ENCODE measurements around the gene FILIP1. TPM values are rescaled to one million over a fixed set of nuclear protein-coding genes. Genes with fewer than 3 reads are reported as not detected.
A peak's percentile ranks its signal among the peaks of the same experiment; 100 is the strongest.
"Not testable (repeated sequence)": the region's sequence is repeated elsewhere in the genome, so short reads cannot be mapped to it uniquely, and the experiment has no call there.

The FILIP1 gene
- total and polyA plus RNA-seq, 12 donors, result 16.8 to 269 (median 181) TPM

GRCh38 chr6:75445738-75446137, 47.9 kb downstream of the FILIP1 start:
- no peak for ATAC-seq
- intact Hi-C loops (cut with DNase I), result no loop called here

DNA sequence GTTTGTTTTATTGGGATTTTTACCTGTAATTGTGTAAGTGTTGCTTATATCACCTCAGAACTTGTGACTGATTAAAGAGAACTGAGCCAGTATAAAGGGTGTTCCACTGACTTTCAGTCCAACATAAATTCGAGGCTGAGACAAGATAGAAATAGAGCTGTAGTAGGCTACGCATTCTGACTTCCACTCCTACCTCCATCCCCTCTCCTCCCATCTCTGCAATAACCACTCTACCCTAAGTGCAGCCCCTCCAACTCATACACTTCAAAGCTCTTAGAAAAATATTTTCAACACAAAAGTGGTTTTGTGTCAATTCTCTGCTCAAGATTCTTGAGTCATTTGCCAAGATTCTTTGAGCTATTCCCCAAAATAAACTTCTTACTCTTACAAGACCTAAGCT, 48.7 kb downstream of the FILIP1 start:
- Histone ChIP-seq H3K9me3 (no peaks in the 10 kb centered on the region), H3K27ac (no peak overlapping the region), H3K36me3 (no peaks in the 10 kb centered on the region), H3K4me1 (peaks cover 5 to 44% (median 17%) of the 10 kb centered on the region in 9 donors), H3K4me3 (no peak overlapping the region), H3K27me3 (no peaks in the 10 kb centered on the region)
- WGBS, 2 donors, result 65 to 69% methylated on average over 2 of the region's 2 CpGs
- TF ChIP-seq, protein P1, sequence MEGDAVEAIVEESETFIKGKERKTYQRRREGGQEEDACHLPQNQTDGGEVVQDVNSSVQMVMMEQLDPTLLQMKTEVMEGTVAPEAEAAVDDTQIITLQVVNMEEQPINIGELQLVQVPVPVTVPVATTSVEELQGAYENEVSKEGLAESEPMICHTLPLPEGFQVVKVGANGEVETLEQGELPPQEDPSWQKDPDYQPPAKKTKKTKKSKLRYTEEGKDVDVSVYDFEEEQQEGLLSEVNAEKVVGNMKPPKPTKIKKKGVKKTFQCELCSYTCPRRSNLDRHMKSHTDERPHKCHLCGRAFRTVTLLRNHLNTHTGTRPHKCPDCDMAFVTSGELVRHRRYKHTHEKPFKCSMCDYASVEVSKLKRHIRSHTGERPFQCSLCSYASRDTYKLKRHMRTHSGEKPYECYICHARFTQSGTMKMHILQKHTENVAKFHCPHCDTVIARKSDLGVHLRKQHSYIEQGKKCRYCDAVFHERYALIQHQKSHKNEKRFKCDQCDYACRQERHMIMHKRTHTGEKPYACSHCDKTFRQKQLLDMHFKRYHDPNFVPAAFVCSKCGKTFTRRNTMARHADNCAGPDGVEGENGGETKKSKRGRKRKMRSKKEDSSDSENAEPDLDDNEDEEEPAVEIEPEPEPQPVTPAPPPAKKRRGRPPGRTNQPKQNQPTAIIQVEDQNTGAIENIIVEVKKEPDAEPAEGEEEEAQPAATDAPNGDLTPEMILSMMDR (IDR thresholded peaks at IDR 0.05), result no peak
- DNase-seq (no peak), ATAC-seq (peak in 1 of 8 donors; percentile 43)
- intact Hi-C loops (cut with DNase I), result no loop called here

More at GRCh38 chr6:75445738-75446137, 47.9 kb downstream of the FILIP1 start:
- Histone ChIP-seq H3K4me3 (no peak overlapping the region), H3K9me3 (no peaks in the 10 kb centered on the region), H3K27ac (no peak overlapping the region), H3K4me1 (peaks cover 0 to 36% (median 17%) of the 10 kb centered on the region in 9 donors), H3K27me3 (no peaks in the 10 kb centered on the region), H3K36me3 (peaks cover 0 to 3% (median 0%) of the 10 kb centered on the region in 9 donors)
- DNase-seq, result no peak
- TF ChIP-seq, protein P1 (IDR thresholded peaks at IDR 0.05), result no peak

- ATAC-seq; H3K4me3 ChIP-seq; H3K9me3 ChIP-seq; DNase-seq; intact Hi-C loops (cut with DNase I); H3K27me3 ChIP-seq; H3K27ac ChIP-seq; H3K36me3 ChIP-seq: not testable (repeated sequence)
- H3K4me1 ChIP-seq, result peaks cover 19 to 74% (median 39%) of the 10 kb centered on the region in 9 donors
- WGBS, 2 donors, result 96 to 99% methylated on average over 12 to 24 of the region's 29 CpGs
These were observed 51.7 kb downstream of the FILIP1 start for GRCh38 chr6:75441883-75442282.

GRCh38 chr6:75441479-75441878, 52.1 kb downstream of the FILIP1 start:
- intact Hi-C loops (cut with DNase I); DNase-seq; H3K27ac ChIP-seq; H3K36me3 ChIP-seq; ATAC-seq; H3K4me3 ChIP-seq; H3K9me3 ChIP-seq; H3K27me3 ChIP-seq: not testable (repeated sequence)
- WGBS, 2 donors, result 91 to 94% methylated on average over 14 to 25 of the region's 33 CpGs
- H3K4me1 ChIP-seq, result peaks cover 21 to 74% (median 43%) of the 10 kb centered on the region in 9 donors

GRCh38 chr6:75438442-75439116, 55.0 kb downstream of the FILIP1 start:
- TF ChIP-seq, protein P1 (IDR thresholded peaks at IDR 0.05), result no peak
- 27 to 43% methylated on average over 2 of the region's 2 CpGs for WGBS, 2 donors
- Histone ChIP-seq H3K9me3 (no peaks in the 10 kb centered on the region), H3K4me3 (no peak overlapping the region), H3K27ac (peak overlapping the region in 9 of 10 donors; percentile 15 to 78 (median 66)), H3K4me1 (peaks cover 21 to 67% (median 40%) of the 10 kb centered on the region in 9 donors), H3K27me3 (no peaks in the 10 kb centered on the region), H3K36me3 (no peaks in the 10 kb centered on the region)
- DNase-seq, result no peak
- no peak for ATAC-seq
- intact Hi-C loops (cut with DNase I), result loop anchor here in 5 of 10 donors (5.0 to 10.0 kb wide), 6 partner anchors 34 to 64 kb away; partner anchors contain the start of gene FILIP1 (in 2 of the 5)

Data from heart right ventricle (tissue), 16 donors.